ENCODE measurements around the gene SCN5A. TPM values are rescaled to one million over a fixed set of nuclear protein-coding genes. Genes with fewer than 3 reads are reported as not detected.

The SCN5A gene
- total RNA-seq, 1 experiment from 2014 or later = 11.5 TPM

- TF ChIP-seq REST (IDR thresholded peaks at IDR 0.05; ENCODE audit: low read depth) (no peak), ELF1 (IDR thresholded peaks at IDR 0.05; ENCODE audit: borderline replicate concordance, low read depth) (no peak), CEBPB (IDR thresholded peaks at IDR 0.05; ENCODE audit: low read depth) (no peak), MAX (IDR thresholded peaks at IDR 0.05) (no peak), FOSL1 (IDR thresholded peaks at IDR 0.05; ENCODE audit: low read depth) (no peak), POLR2A (IDR thresholded peaks at IDR 0.05; ENCODE audit: borderline replicate concordance, extremely low read depth, insufficient read depth, insufficient read length) (no peak)
Observed at GRCh38 chr3:38626171-38626570, 23.3 kb downstream of the SCN5A start (continued).

- Histone ChIP-seq H2AFZ (ENCODE audit: low read depth, low read length, poor library complexity, severe bottlenecking) (no peak overlapping the region), H3K79me2 (ENCODE audit: insufficient read depth, low read length) (no peaks in the 10 kb centered on the region), H3K36me3 (ENCODE audit: control insufficient read depth in 1 of 2, insufficient read depth in 2 of 2, low read length in 2 of 2) (no peaks in the 10 kb centered on the region), H3K9ac (ENCODE audit: low read length) (no peak overlapping the region), H3K9me3 (ENCODE audit: control insufficient read depth in 1 of 2, insufficient read depth in 1 of 2, low read depth in 1 of 2, low read length in 2 of 2) (no peaks in the 10 kb centered on the region), H3K9me2 (ENCODE audit: insufficient read depth) (no peaks in the 10 kb centered on the region), H3K27ac (ENCODE audit: low read depth, low read length) (no peak overlapping the region), H3K4me2 (ENCODE audit: low read length) (no peak overlapping the region), H4K20me1 (ENCODE audit: insufficient read depth) (no peaks in the 10 kb centered on the region), H3K4me3 (replicated peaks in 1 of 2; ENCODE audit: low read depth in 1 of 2, low read length in 2 of 2) (no peak overlapping the region), H3K27me3 (ENCODE audit: insufficient read depth, low read length) (no peaks in the 10 kb centered on the region), H3K4me1 (ENCODE audit: control insufficient read depth in 1 of 2, insufficient read depth in 2 of 2, low read length in 2 of 2) (peaks cover 0 to 14% of the 10 kb centered on the region in 2 experiments; a peak in 1 of 4 replicates)
- BruUV-seq (replicated peaks) = no TSS peak
- CTCF ChIA-PET = no interaction called here
- ATAC-seq = no peak
- intact Hi-C loops (cut with micrococcal nuclease) = no loop called here
- RAD21 ChIA-PET (ENCODE audit: low non-redundant PET in 1 of 2, low total read pairs in 2 of 2, uncharacterized antibody in 2 of 2, unreplicated experiment in 2 of 2) = no interaction called here
- DNase-seq (ENCODE audit: low read depth, low spot score) = no peak
- POLR2A ChIA-PET = no interaction called here
- no peak for TF ChIP-seq MAX (IDR thresholded peaks at IDR 0.05)
- no peak for TF ChIP-seq SRF (IDR thresholded peaks at IDR 0.05; ENCODE audit: low read depth)
- TF ChIP-seq ATF3 (IDR thresholded peaks at IDR 0.05) = no peak
- no peak for TF ChIP-seq ELF1 (IDR thresholded peaks at IDR 0.05; ENCODE audit: borderline replicate concordance, low read depth)
- no peak for TF ChIP-seq EZH2 (IDR thresholded peaks at IDR 0.05)
- TF ChIP-seq REST (IDR thresholded peaks at IDR 0.05; ENCODE audit: low read depth) = no peak
- no peak for TF ChIP-seq FOSL1 (IDR thresholded peaks at IDR 0.05; ENCODE audit: low read depth)
- no peak for TF ChIP-seq TCF7L2 (IDR thresholded peaks at IDR 0.05; ENCODE audit: borderline replicate concordance, extremely low read depth, insufficient read depth, insufficient read length)
- TF ChIP-seq POLR2A (IDR thresholded peaks at IDR 0.05; ENCODE audit: borderline replicate concordance, extremely low read depth, insufficient read depth, insufficient read length) = no peak
- no peak for TF ChIP-seq ZBTB33 (IDR thresholded peaks at IDR 0.05; ENCODE audit: extremely low read depth, insufficient replicate concordance, low read length)
- TF ChIP-seq EGR1 (IDR thresholded peaks at IDR 0.05; ENCODE audit: low read depth) = no peak
- no peak for TF ChIP-seq SIN3A (IDR thresholded peaks at IDR 0.05; ENCODE audit: low read depth)
Observed at GRCh38 chr3:38623539-38623938, 25.9 kb downstream of the SCN5A start.
